ENCODE results near the gene PITX1. TPM values are rescaled to one million over a fixed set of nuclear protein-coding genes. Genes with fewer than 3 reads are reported as not detected.

The PITX1 gene
- total and polyA plus RNA-seq, 2 of the 13 experiments (the other 11 are each of a cell fraction or from before 2014, with no cell fraction given), result 11.7 to 20.2 TPM

DNA sequence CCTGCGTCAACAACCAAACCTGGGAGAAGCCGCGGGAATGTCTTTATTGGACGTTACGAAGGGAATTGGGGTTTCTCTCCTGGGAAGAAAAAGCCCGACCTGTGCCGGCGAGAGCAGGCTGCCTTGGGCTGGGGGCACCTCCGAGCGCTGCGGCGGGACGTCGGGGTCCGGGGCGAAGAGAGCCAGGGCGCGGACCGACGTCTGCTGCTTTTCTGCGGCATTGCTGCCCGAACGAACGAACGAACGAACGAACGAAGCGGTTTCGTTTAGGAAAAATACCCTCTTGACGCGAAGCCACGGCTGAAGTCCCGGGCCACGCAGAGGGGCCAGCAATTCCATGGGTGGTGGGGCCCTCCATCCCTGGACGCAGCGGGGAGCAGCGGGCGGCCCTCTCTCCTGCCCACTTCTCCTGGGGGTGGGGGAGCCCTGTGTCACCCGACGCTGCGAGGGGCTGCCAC, 4.8 kb upstream of the PITX1 start:
- Histone ChIP-seq H3K79me2 (ENCODE audit: insufficient read depth, low read length) (no peaks in the 10 kb centered on the region), H3K27me3 (ENCODE audit: control insufficient read depth in 1 of 2, insufficient read depth in 2 of 2, low read length in 2 of 2) (no peaks in the 10 kb centered on the region), H3K4me3 (replicated peaks in 1 of 3; ENCODE audit: insufficient read depth in 1 of 3, low read depth in 2 of 3, low read length in 3 of 3) (no peak overlapping the region), H3K9ac (ENCODE audit: insufficient read depth, low read depth, low read length) (no peak overlapping the region), H3K9me3 (ENCODE audit: low read length) (no peaks in the 10 kb centered on the region), H2AFZ (ENCODE audit: low read length) (no peak overlapping the region), H3K4me2 (ENCODE audit: low read depth, low read length) (no peak overlapping the region), H3K4me1 (ENCODE audit: insufficient read depth, low read length) (peaks cover 12% of the 10 kb centered on the region), H3K36me3 (replicated peaks in 1 of 2; ENCODE audit: control insufficient read depth in 1 of 2, insufficient read depth in 2 of 2, low read length in 2 of 2) (no peaks in the 10 kb centered on the region), H4K20me1 (ENCODE audit: insufficient read depth, low read length) (no peaks in the 10 kb centered on the region), H3K27ac (ENCODE audit: extremely low read length, insufficient read depth, low read length) (no peak overlapping the region)
- no peak for TF ChIP-seq ZEB1 (IDR thresholded peaks at IDR 0.05; ENCODE audit: insufficient replicate concordance, low read depth)
- TF ChIP-seq, protein P1, sequence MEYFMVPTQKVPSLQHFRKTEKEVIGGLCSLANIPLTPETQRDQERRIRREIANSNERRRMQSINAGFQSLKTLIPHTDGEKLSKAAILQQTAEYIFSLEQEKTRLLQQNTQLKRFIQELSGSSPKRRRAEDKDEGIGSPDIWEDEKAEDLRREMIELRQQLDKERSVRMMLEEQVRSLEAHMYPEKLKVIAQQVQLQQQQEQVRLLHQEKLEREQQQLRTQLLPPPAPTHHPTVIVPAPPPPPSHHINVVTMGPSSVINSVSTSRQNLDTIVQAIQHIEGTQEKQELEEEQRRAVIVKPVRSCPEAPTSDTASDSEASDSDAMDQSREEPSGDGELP (IDR thresholded peaks at IDR 0.05; ENCODE audit: borderline replicate concordance, low read depth), result no peak
- no peak for TF ChIP-seq CCDC6 (CRISPR knock-in tag; IDR thresholded peaks at IDR 0.05)
- no peak for TF ChIP-seq POLR2G (IDR thresholded peaks at IDR 0.05; ENCODE audit: low read depth, low read length)
- TF ChIP-seq KAT8 (CRISPR knock-in tag; IDR thresholded peaks at IDR 0.05), result no peak
- TF ChIP-seq CC2D1A (CRISPR knock-in tag; IDR thresholded peaks at IDR 0.05), result no peak
- no peak for TF ChIP-seq ZNF709 (CRISPR knock-in tag; IDR thresholded peaks at IDR 0.05)
- TF ChIP-seq, protein P2, sequence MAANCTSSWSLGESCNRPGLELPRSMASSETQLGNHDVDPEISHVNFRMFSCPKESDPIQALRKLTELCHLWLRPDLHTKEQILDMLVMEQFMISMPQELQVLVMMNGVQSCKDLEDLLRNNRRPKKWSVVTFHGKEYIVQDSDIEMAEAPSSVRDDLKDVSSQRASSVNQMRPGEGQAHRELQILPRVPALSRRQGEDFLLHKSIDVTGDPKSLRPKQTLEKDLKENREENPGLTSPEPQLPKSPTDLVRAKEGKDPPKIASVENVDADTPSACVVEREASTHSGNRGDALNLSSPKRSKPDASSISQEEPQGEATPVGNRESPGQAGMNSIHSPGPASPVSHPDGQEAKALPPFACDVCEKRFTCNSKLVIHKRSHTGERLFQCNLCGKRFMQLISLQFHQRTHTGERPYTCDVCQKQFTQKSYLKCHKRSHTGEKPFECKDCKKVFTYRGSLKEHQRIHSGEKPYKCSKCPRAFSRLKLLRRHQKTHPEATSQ (CRISPR knock-in tag; IDR thresholded peaks at IDR 0.05; ENCODE audit: borderline replicate concordance), result no peak
- no peak for TF ChIP-seq FOXK1 (CRISPR knock-in tag; IDR thresholded peaks at IDR 0.05; ENCODE audit: borderline replicate concordance, low read depth)
- TF ChIP-seq ZNF256 (CRISPR knock-in tag; conservative IDR thresholded peaks at IDR 0.05), result no peak
- TF ChIP-seq, protein P3, sequence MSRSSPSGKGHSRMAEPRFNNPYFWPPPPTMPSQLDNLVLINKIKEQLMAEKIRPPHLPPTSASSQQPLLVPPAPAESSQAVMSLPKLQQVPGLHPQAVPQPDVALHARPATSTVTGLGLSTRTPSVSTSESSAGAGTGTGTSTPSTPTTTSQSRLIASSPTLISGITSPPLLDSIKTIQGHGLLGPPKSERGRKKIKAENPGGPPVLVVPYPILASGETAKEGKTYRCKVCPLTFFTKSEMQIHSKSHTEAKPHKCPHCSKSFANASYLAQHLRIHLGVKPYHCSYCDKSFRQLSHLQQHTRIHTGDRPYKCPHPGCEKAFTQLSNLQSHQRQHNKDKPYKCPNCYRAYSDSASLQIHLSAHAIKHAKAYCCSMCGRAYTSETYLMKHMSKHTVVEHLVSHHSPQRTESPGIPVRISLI (CRISPR knock-in tag; IDR thresholded peaks at IDR 0.05; ENCODE audit: borderline replicate concordance), result no peak
- TF ChIP-seq ZFP37 (CRISPR knock-in tag; IDR thresholded peaks at IDR 0.05; ENCODE audit: borderline replicate concordance), result no peak
- no peak for TF ChIP-seq ATF1 (CRISPR knock-in tag; IDR thresholded peaks at IDR 0.05)
- TF ChIP-seq IRX3 (CRISPR knock-in tag; IDR thresholded peaks at IDR 0.05; ENCODE audit: borderline replicate concordance, low read depth), result no peak
- no peak for TF ChIP-seq SP5 (CRISPR knock-in tag; IDR thresholded peaks at IDR 0.05; ENCODE audit: borderline replicate concordance, low read depth)
- TF ChIP-seq ELF4 (CRISPR knock-in tag; IDR thresholded peaks at IDR 0.05; ENCODE audit: borderline replicate concordance), result no peak
- no peak for TF ChIP-seq SIX1 (CRISPR knock-in tag; IDR thresholded peaks at IDR 0.05; ENCODE audit: borderline replicate concordance)
- no peak for TF ChIP-seq ZMYM4 (CRISPR knock-in tag; IDR thresholded peaks at IDR 0.05)
- no peak for TF ChIP-seq XBP1 (CRISPR knock-in tag; IDR thresholded peaks at IDR 0.05)
- no peak for TF ChIP-seq SATB2 (CRISPR knock-in tag; IDR thresholded peaks at IDR 0.05)
- BruUV-seq (replicated peaks), result no TSS peak
- DNase-seq (ENCODE audit: low spot score) (no peak), FAIRE-seq (no peak), ATAC-seq (no peak)
- 96% methylated on average over 34 of the region's 42 CpGs for WGBS (ENCODE audit: low lambda C conversion rate)
- ChIA-PET CTCF (ENCODE audit: low intra/inter-chr PET ratio, low total read pairs) (no interaction called here), POLR2A (no interaction called here)
- in situ Hi-C loops (cut with HindIII; ENCODE audit: extremely low pct_ligation_motif_present, low pct_unique_long_range_greater_than_20kb), result loop anchor here (10.0 kb wide), 2 partner anchors 146 to 296 kb away; no protein-coding TSS in a partner anchor
- intact Hi-C loops (cut with micrococcal nuclease; ENCODE audit: unreplicated experiment), result no loop called here
